NCI-H524 treated with DMSO at 0.1 percent for 48 hours (cell line): Measurements from ENCODE around the gene FAM20C.

Source experiments
- DNase-seq: peaks from one replicate; lab custom pipeline; 2025; lab: John Stamatoyannopoulos, UW

The FAM20C gene

GRCh38 chr7:273327-273726, 81.0 kb downstream of the FAM20C start:
- DNase-seq = no peak

- DNase-seq = no peak
Observed at GRCh38 chr7:274266-274665, 81.9 kb downstream of the FAM20C start.

- no peak for DNase-seq
Observed at GRCh38 chr7:276230-276835, 84.0 kb downstream of the FAM20C start.

GRCh38 chr7:277228-277627, 84.9 kb downstream of the FAM20C start:
- DNase-seq = no peak

GRCh38 chr7:278081-278480, 85.7 kb downstream of the FAM20C start:
- no peak for DNase-seq

- no peak for DNase-seq
Observed at GRCh38 chr7:279821-280220, 87.5 kb downstream of the FAM20C start.

GRCh38 chr7:280461-280860, 88.1 kb downstream of the FAM20C start:
- DNase-seq = no peak

- no peak for DNase-seq
Observed at GRCh38 chr7:281637-282036, 89.3 kb downstream of the FAM20C start.

- no peak for DNase-seq
Observed at GRCh38 chr7:282621-283020, 90.2 kb downstream of the FAM20C start.

GRCh38 chr7:284762-285722, 92.7 kb downstream of the FAM20C start:
- DNase-seq = no peak

- no peak for DNase-seq
Observed at GRCh38 chr7:285731-286130, 93.4 kb downstream of the FAM20C start.

GRCh38 chr7:286266-286665, 93.9 kb downstream of the FAM20C start:
- no peak for DNase-seq

GRCh38 chr7:288671-289101, 96.3 kb downstream of the FAM20C start:
- no peak for DNase-seq

GRCh38 chr7:289209-289755, 96.9 kb downstream of the FAM20C start:
- no peak for DNase-seq

GRCh38 chr7:289756-290553, 97.6 kb downstream of the FAM20C start, which contains the start of gene FOXL3:
TSS of gene FOXL3 (plus strand) at chr7:290170. CDS start at chr7:290170, 0 bp downstream.
- DNase-seq = no peak

- DNase-seq = no peak
Observed at GRCh38 chr7:290554-291372, 98.4 kb downstream of the FAM20C start.

GRCh38 chr7:291373-292092, 99.2 kb downstream of the FAM20C start:
- DNase-seq = no peak

GRCh38 chr7:292226-292625, 99.9 kb downstream of the FAM20C start:
- no peak for DNase-seq

- DNase-seq = no peak
Observed at GRCh38 chr7:292826-293225, 100.5 kb downstream of the FAM20C start.

GRCh38 chr7:293681-294439, 101.5 kb downstream of the FAM20C start:
- no peak for DNase-seq
